Panc1 (cell line): Measurements from ENCODE around the gene IRS4. TPM values are rescaled to one million over a fixed set of nuclear protein-coding genes. Genes with fewer than 3 reads are reported as not detected.

Experiments
- ATAC-seq: fragments of 200-7000 bp; cut with Tn5 transposase; 2 replicates; pipeline ENCODE4 v1.9.1; 2020; ENCODE audit warnings: mild to moderate bottlenecking, moderate library complexity
- Bru-seq: library from RNA; stranded (reverse); fragments of 400-500 nt; gene quantifications from one replicate; lab custom pipeline; 2021; lab: Mats Ljungman, UMichigan
- BruChase-seq, 2 experiments: library from RNA; stranded (reverse); fragments of 400-500 nt; gene quantifications; one replicate each; lab custom pipeline; 2021; lab: Mats Ljungman, UMichigan
- BruUV-seq: library from RNA; stranded (reverse); fragments of 400-500 nt; replicated peaks from 2 replicates; lab custom pipeline; 2021; lab: Mats Ljungman, UMichigan
- CTCF ChIA-PET: fragments of 300-600 bp; sonication (Branson Sonifier 250); formaldehyde crosslinking; loops from one replicate; lab custom pipeline; 2022; ENCODE audit warnings: antibody characterized with exemption; lab: Charles Lee
- POLR2A ChIA-PET: fragments of 300-600 bp; sonication (Branson Sonifier 250); formaldehyde crosslinking; loops from one replicate; lab custom pipeline; 2022; ENCODE audit warnings: antibody characterized with exemption; lab: Charles Lee
- DNase-seq: peaks from one replicate; pipeline ENCODE4 v3.0.0-alpha.2; 2010; ENCODE audit warnings: low read depth, low spot score
- H3K27ac ChIP-seq: 2 replicates; pipeline ENCODE4 v1.5.1; 2011; ENCODE audit warnings: mild to moderate bottlenecking, low read length, inconsistent platforms
- H3K27me3 ChIP-seq: fragments of 200-500 bp; sonication (Bioruptor generic); 2 replicates; pipeline ENCODE4 v1.6.0; 2014; ENCODE audit warnings: low read length, inconsistent platforms; ENCODE audit not compliant: control insufficient read depth, insufficient read depth
- H3K36me3 ChIP-seq: fragments of 200-500 bp; sonication (Bioruptor generic); 2 replicates; pipeline ENCODE4 v1.5.1; 2014; ENCODE audit warnings: inconsistent platforms, mild to moderate bottlenecking, low read length, moderate library complexity; ENCODE audit not compliant: control insufficient read depth, insufficient read depth
- H3K4me1 ChIP-seq: 2 replicates; pipeline ENCODE4 v1.5.1; 2011; ENCODE audit warnings: inconsistent platforms, mild to moderate bottlenecking, low read length, moderate library complexity; ENCODE audit not compliant: control insufficient read depth, insufficient read depth
- H3K4me3 ChIP-seq, 2 experiments: 2 replicates each; pipeline ENCODE4 v1.5.1; 2011 to 2012; ENCODE audit warnings: low read depth in 2 of 2, low read length in 2 of 2, mild to moderate bottlenecking in 2 of 2, inconsistent platforms in 1 of 2, moderate library complexity in 1 of 2
- H3K9me3 ChIP-seq: fragments of 200-500 bp; sonication (Bioruptor generic); 2 replicates; pipeline ENCODE4 v1.5.1; 2014; ENCODE audit warnings: low read depth, mild to moderate bottlenecking, inconsistent platforms, low read length, moderate library complexity; ENCODE audit not compliant: control insufficient read depth, insufficient read depth
- CTCF ChIP-seq: fragments of 450-650 bp; IDR thresholded peaks from 2 replicates; pipeline ENCODE4 v1.5.1; 2017; ENCODE audit warnings: mild to moderate bottlenecking
- POLR2AphosphoS5 ChIP-seq: IDR thresholded peaks from 2 replicates; pipeline ENCODE4 v1.6.1; 2012; ENCODE audit warnings: mild to moderate bottlenecking, low read depth, low read length, moderate library complexity
- REST ChIP-seq, 2 experiments: IDR thresholded peaks; 2 replicates each; pipeline ENCODE4 v1.6.1; 2011 to 2012; ENCODE audit warnings: low read depth in 2 of 2, control low read depth in 1 of 2, low read length in 1 of 2, mild to moderate bottlenecking in 1 of 2, moderate library complexity in 1 of 2; ENCODE audit not compliant: insufficient read depth in 1 of 2
- SIN3A ChIP-seq: IDR thresholded peaks from 2 replicates; pipeline ENCODE4 v1.6.1; 2012; ENCODE audit warnings: low read depth, mild to moderate bottlenecking, low read length, moderate library complexity, borderline replicate concordance; ENCODE audit not compliant: insufficient read depth
- TCF7L2 ChIP-seq: IDR thresholded peaks from 2 replicates; pipeline ENCODE4 v1.6.1; 2011; ENCODE audit warnings: mild to moderate bottlenecking, low read depth, low read length, inconsistent platforms
- in situ Hi-C: cut with HindIII; loops from 2 replicates; pipeline ENCODE4 v1.10.0; 2016; ENCODE audit warnings: low sequenced_read_pairs, low pct_unique_long_range_greater_than_20kb
- intact Hi-C: fragments of 100-400 bp; cut with micrococcal nuclease; formaldehyde crosslinking; loops from one replicate; pipeline ENCODE4 v1.10.0; 2022; ENCODE audit not compliant: unreplicated experiment
- long read RNA-seq: library from polyadenylated mRNA; unstranded; transcript quantifications from one replicate; pipeline ENCODE4 v2.0.0, GENCODE V29; 2021; ENCODE audit not compliant: unreplicated experiment
- polyA plus RNA-seq: library from polyadenylated mRNA; unstranded; fragments of >200 nt; gene quantifications from one replicate; pipeline ENCODE4 v1.2.1, GENCODE V29; 2012; ENCODE audit warnings: missing spikeins; ENCODE audit not compliant: insufficient read length
- total RNA-seq: library from RNA; stranded (reverse); gene quantifications from one replicate; pipeline ENCODE4 v1.2.1, GENCODE V29; 2021; ENCODE audit not compliant: unreplicated experiment

The IRS4 gene
- total RNA-seq (not detected), Bru-seq, nascent RNA (not detected), BruChase-seq, experiment 1, labeled RNA remaining after a 2-hour chase (not detected), BruChase-seq, experiment 2, labeled RNA remaining after a 6-hour chase (percentile 20 among the genes with signal in this experiment)
- not detected for polyA plus RNA-seq
- long read RNA-seq, result 0 reads

- Histone ChIP-seq H3K36me3 (no peaks in the 10 kb centered on the region), H3K4me1 (peaks cover 3% of the 10 kb centered on the region; the same call in 1 of the 2 replicates), H3K9me3 (no peaks in the 10 kb centered on the region), H3K4me3 (peak within 1 kb of the TSS; percentile 31 to 56), H3K27me3 (peaks cover 28% of the 10 kb centered on the region), H3K27ac (no peak within 1 kb of the TSS)
- ATAC-seq, result peak; percentile 75
- POLR2A ChIA-PET, result interaction anchor here (0.6 kb wide), 1 partner anchor 35 kb away, joined by 11 read pairs; no protein-coding TSS in a partner anchor
- CTCF ChIA-PET, result no interaction called here
- in situ Hi-C loops, result no loop called here
- no peak for DNase-seq
- TF ChIP-seq TCF7L2 (no peak), POLR2AphosphoS5 (no peak), CTCF (0 out of 2 replicates have a peak, but pooled peaks have one; percentile 7)
- no TSS peak for BruUV-seq
- intact Hi-C loops, result loop anchor here (10.0 kb wide), 1 partner anchor 152 kb away; no protein-coding TSS in a partner anchor
Observed at GRCh38 chrX:108736509-108737479, at the start of gene IRS4. Gene IRS4 (minus strand): TSS chrX:108736563.

- Histone ChIP-seq H3K27ac (no peak overlapping the region), H3K36me3 (no peaks in the 10 kb centered on the region), H3K9me3 (no peaks in the 10 kb centered on the region), H3K4me1 (no peaks in the 10 kb centered on the region), H3K4me3 (no peak overlapping the region), H3K27me3 (no peaks in the 10 kb centered on the region)
- ATAC-seq (no peak), DNase-seq (no peak)
- BruUV-seq, result no TSS peak
- in situ Hi-C loops, result no loop called here
- CTCF ChIA-PET, result no interaction called here
- POLR2A ChIA-PET, result no interaction called here
- intact Hi-C loops, result no loop called here
- TF ChIP-seq SIN3A, result no peak
- no peak for TF ChIP-seq TCF7L2
Observed at GRCh38 chrX:108772549-108772948, 36.2 kb upstream of the IRS4 start.

GRCh38 chrX:108763559-108763958 lies 27.2 kb upstream of the IRS4 start:
- Histone ChIP-seq H3K36me3 (no peaks in the 10 kb centered on the region), H3K9me3 (no peaks in the 10 kb centered on the region), H3K27ac (no peak overlapping the region), H3K27me3 (no peaks in the 10 kb centered on the region), H3K4me3 (no peak overlapping the region), H3K4me1 (no peaks in the 10 kb centered on the region)
- ATAC-seq, result no peak
- CTCF ChIA-PET, result no interaction called here
- no peak for TF ChIP-seq CTCF
- no peak for TF ChIP-seq SIN3A
- TF ChIP-seq TCF7L2, result no peak
- no peak for TF ChIP-seq POLR2AphosphoS5
- TF ChIP-seq REST (IDR thresholded peaks at IDR 0.05; ENCODE audit: insufficient read depth in 1 of 2, low read depth in 2 of 2, low read length in 1 of 2), result no peak
- POLR2A ChIA-PET, result no interaction called here
- intact Hi-C loops, result no loop called here
- DNase-seq, result no peak
- in situ Hi-C loops, result no loop called here
- no TSS peak for BruUV-seq
